ENCODE data around the gene JAZF1. TPM values are rescaled to one million over a fixed set of nuclear protein-coding genes. Genes with fewer than 3 reads are reported as not detected.

JAZF1 gene
- total and polyA plus RNA-seq, 2 of the 8 experiments (the other 6 are each of a cell fraction or from before 2014, with no cell fraction given) = 2.6 to 21.8 TPM

- TF ChIP-seq EZH2 (IDR thresholded peaks at IDR 0.05; ENCODE audit: low read depth, low read length, severe bottlenecking) (no peak), SAP30 (IDR thresholded peaks at IDR 0.05; ENCODE audit: insufficient read depth, insufficient replicate concordance, low read length) (no peak)
Measured at GRCh38 chr7:27999829-28000228, 180.8 kb downstream of the JAZF1 start (continued).

Measured in H1 (cell line).